ENCODE data around the gene REG4.

DNA sequence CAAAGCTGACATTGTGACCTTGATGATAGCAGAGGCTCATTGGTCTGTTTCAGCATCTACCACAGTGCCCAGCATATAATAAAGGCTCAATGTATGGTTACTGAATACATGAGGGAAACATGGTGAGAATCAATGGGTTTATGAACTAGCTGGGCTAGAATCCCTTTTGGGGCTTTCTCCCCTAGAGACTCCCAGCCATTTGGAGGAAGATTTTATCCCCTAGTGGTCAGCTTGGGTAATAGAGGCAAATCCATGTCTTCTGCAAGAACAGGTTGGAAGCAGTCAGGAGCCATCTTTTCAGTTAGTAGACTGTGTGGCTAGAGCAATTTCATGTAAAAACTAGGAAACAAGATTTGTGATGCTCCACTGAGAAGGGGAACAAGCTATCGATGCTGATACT is 15.8 kb upstream of the REG4 start:
- TF ChIP-seq RB1 (IDR thresholded peaks at IDR 0.05; ENCODE audit: borderline replicate concordance) (no peak), POLR2A (IDR thresholded peaks at IDR 0.05; ENCODE audit: low read depth, low read length) (no peak), RBBP5 (conservative IDR thresholded peaks at IDR 0.05) (no peak)
- TF ChIP-seq, protein P1, sequence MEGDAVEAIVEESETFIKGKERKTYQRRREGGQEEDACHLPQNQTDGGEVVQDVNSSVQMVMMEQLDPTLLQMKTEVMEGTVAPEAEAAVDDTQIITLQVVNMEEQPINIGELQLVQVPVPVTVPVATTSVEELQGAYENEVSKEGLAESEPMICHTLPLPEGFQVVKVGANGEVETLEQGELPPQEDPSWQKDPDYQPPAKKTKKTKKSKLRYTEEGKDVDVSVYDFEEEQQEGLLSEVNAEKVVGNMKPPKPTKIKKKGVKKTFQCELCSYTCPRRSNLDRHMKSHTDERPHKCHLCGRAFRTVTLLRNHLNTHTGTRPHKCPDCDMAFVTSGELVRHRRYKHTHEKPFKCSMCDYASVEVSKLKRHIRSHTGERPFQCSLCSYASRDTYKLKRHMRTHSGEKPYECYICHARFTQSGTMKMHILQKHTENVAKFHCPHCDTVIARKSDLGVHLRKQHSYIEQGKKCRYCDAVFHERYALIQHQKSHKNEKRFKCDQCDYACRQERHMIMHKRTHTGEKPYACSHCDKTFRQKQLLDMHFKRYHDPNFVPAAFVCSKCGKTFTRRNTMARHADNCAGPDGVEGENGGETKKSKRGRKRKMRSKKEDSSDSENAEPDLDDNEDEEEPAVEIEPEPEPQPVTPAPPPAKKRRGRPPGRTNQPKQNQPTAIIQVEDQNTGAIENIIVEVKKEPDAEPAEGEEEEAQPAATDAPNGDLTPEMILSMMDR (IDR thresholded peaks at IDR 0.05 in 2 of 3, conservative IDR thresholded peaks at IDR 0.05 in 1 of 3; ENCODE audit: control insufficient read depth in 2 of 3, extremely low read depth in 1 of 3, insufficient read depth in 1 of 3, low read depth in 3 of 3, low read length in 3 of 3): peak in 2 of 3 experiments; percentile 39 to 52; a peak in 3 of 6 replicates

Measured in GM12878 (cell line).